ENCODE measurements around the gene RIMS4.

The RIMS4 gene

DNA sequence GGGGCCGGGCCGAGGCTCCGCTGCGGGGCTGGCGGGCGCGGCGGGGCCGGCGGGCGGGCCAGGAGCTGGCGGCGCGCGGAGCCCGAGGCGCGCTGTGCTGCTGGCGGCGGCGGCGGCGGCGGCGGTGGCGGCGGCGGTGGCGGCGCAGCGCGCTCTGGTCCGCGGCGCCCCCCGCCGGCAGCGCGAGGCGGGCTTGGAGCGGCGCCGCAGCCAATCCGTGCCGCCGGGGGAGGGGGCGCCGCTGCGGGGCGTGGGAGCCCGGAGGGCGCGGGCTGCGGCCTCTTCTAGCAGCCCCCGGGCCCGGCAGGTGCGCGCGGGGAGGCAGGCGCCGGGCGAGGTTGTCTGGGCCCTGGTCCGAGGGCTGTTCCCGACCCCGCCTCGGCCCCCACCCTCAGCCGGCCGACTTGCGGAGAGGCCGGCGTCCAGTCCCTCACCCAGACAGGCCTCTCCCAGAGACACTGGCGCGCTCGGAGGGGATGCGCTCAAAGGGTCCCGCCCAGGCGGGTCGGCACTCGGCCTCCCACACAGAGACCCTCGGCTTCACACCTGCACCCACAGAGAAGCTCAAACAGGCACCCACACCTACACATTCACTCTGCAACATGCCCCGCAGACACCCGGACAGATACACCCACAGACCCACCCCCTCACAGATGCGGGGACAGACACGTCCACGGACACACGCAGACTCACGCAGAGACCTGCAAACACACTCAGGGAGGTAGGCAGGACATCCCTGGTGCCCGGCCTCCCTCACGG is at the start of gene RIMS4:
TSS of gene RIMS4 (minus strand) at position 156 of the 759 bp plus-strand sequence. CDS start 275 bp downstream, outside the sequence.
- intact Hi-C loops (cut with DNase I) = loop anchor here (5.0 kb wide), 1 partner anchor 63 kb away; the partner anchor contains the start of gene KCNK15
- peak in 3 of 10 donors; percentile 78 to 87 (median 86) for DNase-seq

DNA sequence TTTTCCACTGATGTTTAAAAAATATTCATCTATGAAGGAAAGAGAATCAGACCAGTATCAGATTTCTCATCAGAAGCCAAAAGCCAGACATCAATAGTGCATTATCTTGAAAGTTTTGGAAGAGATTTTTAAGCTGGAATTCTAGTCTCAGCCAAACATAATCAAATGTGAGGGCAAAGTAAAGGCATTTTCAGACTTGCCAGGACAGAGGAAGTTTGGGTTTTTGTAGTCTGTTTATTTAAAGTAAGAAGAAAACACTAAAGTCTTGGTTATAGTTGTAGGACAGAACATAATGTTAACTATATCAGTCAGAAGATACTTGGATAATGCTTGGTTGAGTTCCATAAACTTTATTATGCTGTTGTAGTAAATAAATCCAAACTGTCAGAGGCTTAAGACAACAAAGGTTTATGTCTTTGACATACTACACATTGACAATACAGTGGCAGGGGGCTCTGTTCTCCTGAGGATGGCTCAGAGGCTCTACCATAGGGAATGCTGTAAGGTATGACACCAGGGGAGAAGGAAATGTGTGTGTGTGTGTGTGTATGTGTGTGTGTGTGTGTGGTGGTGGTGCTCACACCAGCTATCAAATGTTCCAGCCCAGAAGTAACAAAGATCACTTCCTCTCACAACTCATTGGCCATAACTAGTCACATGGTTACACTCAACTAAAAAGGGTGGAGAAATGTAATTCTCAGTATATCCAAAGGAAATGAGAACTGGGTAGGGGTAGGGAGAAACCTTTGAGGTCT is 48.4 kb upstream of the RIMS4 start:
- DNase-seq = no peak
- intact Hi-C loops (cut with DNase I) = no loop called here

DNA sequence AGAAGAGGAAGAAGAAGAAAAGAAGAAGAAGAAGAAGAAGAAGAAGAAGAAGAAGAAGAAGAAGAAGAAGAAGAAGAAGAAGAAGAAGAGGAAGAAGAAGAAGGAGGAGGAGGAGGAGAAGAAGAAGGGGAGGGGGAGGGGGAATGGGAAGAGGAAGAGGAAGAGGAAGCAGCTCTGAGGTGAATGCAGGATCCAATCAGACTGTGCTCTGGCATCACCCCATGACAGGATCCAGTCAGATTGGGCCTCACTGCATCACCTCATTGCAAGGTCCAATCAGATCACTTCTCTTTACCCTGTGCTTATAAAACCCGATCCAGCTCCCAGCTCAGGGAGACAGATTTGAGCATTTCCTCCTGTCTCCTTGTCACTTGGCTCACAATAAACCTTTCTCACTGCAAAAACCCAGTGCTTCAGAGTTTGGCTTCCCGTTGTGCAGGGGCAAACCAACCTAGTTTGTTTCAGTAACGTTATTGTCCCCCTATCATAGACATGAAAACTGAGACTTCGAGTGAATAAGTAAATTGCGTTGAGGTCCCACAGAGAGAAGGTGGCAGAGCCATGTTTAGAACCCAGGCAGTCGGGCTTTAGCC is 46.6 kb upstream of the RIMS4 start:
- intact Hi-C loops (cut with DNase I) = no loop called here
- DNase-seq = no peak

DNA sequence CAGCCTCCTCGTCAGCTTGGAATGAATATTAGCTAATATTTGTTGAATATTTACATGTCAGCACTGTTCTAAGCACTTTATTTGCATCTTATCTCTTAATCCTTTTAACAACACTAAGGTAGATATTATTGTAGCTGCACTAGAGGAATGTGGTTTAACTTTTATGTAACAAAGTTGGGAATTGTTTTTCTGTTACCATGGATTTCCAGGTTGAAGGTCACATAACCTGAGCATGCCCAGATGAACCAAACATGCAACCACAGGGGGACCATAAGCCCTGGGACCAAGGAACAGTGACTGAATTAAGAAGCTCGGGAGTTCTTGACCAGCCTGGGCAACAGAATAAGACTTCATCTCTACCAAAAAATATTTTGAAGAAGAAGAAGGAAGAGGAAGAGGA is 46.1 kb upstream of the RIMS4 start:
- DNase-seq = no peak
- intact Hi-C loops (cut with DNase I) = no loop called here

DNA sequence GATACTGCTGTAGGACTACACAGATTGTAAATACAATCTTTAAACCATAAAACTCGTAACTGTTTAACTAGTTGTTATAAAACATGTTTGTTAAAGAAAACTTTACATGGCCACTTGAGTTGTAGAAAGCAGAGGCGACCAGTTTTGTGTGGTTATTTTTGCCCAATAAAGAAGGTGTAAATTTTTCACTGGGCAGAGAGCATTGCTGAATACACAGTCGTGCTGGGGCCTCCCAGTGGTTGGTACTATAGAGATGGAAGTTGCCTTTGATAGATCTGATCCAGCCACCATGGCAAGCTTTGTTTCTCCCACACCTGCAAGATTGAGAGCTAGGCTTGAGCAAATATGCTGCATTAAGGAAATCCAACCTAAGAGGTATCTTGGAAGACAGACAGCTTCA is 41.2 kb upstream of the RIMS4 start:
- no peak for DNase-seq
- intact Hi-C loops (cut with DNase I) = no loop called here

DNA sequence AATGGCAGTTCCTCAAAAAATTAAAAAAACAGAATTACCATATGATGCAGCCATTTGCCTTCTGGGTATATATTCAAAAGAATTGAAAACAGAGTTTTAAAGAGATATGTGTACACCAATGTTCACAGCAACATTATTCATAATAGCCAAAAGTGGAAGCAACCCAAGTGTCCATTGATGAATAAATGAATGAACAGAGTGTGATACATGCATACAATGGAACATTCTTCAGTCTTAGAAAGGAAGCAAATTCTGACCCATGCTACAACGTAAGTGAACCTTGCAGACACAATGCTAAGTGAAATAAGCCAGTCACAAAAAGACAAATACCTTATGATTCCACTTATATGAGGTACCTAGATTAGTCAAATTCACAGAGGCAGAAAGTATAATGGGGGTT is 40.5 kb upstream of the RIMS4 start:
- no peak for DNase-seq
- intact Hi-C loops (cut with DNase I) = no loop called here

DNA sequence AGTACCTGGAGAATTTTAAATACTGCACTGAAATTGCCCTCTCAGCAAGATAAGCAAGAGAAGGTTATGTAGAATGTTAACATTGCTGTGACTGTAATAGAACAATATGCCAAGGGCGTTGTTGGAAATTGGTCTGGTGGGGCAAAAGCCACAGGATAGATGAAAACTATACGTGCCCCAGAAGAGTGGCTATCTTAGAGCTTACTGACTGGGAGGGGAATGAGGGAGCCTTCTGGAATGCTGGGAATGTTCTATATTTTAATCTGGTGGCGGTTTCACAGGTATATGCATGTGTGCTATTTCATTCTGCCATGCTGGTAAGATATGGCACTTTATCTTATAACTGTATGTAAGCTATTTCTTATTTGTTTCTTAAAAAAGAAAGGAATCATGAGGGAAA is 39.9 kb upstream of the RIMS4 start:
- DNase-seq = no peak
- intact Hi-C loops (cut with DNase I) = no loop called here

DNA sequence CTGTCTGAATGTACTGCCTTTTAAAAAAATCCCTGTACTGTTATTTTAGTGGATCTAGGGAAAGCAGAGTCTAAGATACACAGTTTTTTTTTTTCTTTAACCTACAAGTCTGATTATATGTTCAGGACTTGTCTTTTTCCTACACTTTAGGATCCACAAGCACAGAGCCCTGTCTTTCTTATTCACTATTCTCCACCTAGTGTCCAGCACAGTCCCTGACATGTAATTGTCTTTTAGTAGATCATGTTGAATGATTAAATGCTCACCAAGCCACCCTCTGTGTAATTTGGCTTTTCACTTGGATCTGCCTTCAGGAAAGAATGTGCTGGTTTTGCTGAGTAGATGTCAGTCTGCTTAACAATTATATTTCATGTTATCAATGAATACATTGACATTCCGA is 39.4 kb upstream of the RIMS4 start:
- no peak for DNase-seq
- intact Hi-C loops (cut with DNase I) = no loop called here

DNA sequence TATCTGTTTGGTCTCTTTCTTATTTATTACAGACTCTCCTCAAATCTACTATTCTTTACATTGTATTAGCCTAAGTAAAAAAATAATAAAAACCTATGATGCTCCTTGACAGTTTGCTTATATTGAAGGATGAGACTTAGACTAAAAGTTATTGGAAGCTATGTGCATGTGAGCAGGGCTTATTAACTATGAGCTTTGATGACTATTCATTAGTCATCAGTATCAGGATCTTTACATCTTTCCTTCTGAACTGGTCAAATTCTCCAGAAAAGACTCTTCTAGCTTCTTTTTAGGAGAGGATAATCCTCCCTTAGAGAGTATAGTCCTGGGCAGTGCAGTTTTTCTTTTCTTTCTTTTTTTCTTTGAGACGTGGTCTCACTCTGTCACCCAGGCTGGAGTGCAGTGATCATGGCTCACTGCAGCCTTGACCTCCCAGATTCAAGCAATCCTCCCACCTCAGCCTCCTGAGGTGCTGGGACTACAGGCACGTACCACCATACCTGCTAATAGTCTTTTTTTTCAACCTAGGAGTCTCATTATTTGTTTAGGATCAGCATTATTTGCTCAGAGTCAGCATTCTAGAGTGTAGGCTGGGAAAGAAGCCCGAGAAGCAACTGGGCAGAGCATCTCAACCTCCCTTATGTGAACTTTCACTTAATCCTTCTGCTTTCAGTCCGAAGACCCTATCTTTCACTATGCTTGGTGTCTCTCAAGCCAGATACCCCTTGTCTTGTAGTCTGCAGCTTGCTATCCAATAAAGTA is 38.1 kb upstream of the RIMS4 start:
- DNase-seq = no peak
- intact Hi-C loops (cut with DNase I) = no loop called here

DNA sequence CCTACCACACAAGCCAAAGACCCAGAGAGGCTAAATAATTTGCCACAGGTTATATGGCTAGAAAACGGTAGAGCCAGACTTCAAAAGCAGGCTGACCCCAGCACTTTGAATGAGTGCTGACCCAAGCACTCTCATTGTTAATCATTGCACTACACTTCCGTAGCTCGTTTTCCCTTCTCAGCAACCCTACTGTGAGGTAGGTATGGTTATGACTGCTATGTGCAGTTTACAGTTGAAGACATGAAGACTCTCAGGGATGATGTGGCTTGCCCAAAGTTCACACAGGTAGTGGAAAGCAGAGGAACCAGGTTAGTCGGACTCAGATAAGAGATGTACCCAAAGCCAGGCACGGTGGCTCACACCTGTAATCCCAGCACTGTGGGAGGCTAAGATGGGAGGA is 33.5 kb upstream of the RIMS4 start:
- intact Hi-C loops (cut with DNase I) = no loop called here
- DNase-seq = no peak

DNA sequence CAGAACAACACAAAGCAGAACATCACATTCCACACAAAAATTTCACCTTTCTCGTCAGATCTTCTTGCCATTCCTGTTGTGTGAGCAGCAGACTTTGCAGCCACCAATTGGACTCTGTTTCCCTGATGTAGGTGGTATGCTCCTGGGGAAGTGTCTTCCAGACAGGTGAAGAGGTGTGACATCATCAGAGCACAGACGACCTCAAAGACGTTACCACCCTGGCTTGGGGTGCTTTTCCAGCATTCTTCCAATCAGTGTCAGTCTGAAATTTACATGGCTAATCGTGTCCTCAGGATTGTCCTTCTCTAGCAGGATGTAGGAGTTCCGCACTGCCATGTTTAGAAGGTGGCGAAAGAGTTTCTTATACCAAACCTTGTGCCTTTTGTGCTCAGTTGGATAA is 31.6 kb upstream of the RIMS4 start:
- no peak for DNase-seq
- intact Hi-C loops (cut with DNase I) = no loop called here

DNA sequence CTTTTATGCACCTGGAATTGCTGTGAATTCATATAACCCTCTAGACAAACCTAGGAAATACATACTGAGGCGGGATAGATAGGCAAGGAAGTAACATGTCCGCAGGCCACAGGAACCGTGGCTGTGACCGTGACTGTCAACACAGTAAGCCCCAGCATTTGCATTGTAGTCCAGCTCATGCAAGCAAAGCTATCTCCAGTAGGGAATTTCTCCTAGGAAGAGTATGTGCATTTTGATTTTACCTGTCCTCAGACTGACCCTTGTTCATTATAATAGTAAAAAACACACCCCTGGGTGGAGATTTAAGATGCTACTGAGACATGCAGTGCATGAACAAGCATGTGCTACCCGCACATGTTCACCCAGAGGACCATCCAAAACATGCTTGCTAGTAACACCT is 30.5 kb upstream of the RIMS4 start:
- no peak for DNase-seq
- intact Hi-C loops (cut with DNase I) = no loop called here

DNA sequence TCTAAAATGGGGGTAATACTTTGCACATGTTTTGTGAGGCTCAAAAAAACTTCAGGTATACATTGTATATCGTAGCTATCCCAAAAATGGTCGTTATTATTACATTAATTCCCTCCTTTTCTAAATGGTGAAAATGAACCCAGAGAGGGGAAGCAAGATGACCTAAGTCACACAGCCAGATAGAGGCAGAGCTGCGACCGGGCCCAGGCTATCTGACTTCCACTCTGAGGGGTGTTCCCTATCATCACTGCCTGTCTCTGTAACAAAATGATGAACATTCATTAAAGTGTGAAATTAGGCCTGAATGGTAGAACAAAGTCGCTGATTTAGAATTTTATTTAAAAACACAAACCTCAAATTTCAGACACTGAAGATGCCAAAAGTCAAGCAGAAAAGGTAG is 29.1 kb upstream of the RIMS4 start:
- intact Hi-C loops (cut with DNase I) = no loop called here
- no peak for DNase-seq

DNA sequence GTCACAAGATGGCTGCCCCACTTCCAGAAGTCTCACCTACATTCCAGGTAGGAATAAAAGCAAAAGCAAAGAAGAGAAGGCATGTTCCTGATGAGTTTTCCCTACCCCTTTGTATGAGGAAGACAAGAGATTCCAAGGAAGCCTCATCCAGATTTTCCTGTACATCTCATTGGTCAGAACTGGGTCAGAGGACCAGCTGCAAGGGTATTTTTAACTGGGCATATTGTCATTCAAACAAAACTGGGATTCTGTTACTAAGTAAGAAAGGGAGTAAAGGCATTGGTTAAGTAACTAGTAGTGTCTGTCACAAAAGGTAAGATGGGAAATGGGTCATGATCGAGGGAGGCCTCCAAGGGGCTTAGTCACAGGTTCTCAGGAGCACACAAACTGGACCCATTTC is 28.2 kb upstream of the RIMS4 start:
- intact Hi-C loops (cut with DNase I) = no loop called here
- DNase-seq = no peak

DNA sequence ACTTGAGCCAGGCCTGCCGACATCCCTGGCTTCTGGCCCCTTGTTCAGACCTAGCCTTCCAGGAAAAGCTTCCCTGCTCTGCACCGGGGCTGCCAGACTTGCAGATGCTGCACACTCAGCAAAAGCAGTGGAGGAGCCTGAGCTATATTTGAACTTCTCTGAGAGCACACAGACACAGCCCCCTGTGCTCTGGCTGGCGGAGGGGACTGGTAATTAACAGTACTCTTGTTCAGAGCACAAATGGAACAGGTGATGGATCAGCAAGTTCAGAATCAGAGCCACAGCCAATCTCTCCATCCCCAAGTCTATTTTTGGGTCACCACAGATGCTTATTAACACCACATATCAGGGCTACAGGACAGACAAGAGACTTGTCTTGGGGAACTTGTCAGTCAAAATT is 27.6 kb upstream of the RIMS4 start:
- peak in 4 of 10 donors; percentile 15 to 84 (median 52) for DNase-seq

DNA sequence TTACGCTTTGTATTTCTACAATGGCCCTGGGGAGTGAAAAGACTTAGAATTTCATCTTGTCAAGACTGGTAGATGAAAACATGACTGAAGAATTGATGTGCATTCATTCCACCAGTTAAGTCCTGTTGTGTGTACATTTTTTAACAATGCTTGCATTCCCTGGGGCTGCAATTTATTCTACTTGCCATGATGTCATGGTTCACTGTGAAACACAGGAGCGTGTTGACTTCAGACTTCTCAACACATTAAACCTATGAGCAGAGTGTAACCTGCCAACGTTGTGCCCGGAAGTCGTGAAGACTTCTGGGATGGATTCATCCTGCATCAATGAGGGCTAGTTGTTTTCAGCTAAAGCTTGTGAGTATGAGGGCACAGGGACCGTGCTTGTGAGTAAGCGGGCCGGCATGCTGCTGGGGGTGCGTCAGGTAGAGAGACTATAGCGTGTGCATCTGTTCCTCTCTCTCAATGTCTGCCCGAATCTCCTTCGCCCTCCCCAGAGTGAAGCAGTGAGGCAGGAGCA is 26.3 kb upstream of the RIMS4 start:
- intact Hi-C loops (cut with DNase I) = no loop called here
- no peak for DNase-seq

More for the DNA sequence above, 27.6 kb upstream of the RIMS4 start:
- intact Hi-C loops (cut with DNase I) = no loop called here

DNA sequence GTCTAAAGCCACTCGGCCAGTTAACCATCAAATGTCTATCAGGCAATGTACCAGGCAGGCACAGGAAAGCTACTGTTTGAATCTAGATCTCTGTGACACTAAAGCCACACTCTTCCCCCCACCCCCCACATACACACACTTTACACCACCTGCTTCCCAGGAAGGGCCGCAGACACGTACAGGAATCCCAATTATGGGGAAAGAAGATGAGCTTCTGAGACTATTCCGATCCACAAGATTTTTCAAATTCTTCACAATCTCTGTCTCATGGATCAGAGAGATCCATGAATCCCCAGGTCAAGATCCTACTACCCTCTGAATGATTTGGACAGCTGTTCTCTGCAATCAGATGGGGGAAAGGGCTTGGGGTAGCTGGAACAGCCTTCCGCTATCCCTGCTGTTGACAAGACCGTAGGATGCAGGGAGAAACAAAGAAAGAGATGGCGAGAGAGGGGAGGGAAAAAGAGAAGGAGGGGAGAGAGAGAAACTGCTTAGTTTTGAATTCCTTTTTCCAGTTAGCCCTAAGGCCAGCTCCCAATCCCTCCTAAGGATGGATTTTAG is 25.4 kb upstream of the RIMS4 start:
- no peak for DNase-seq
- intact Hi-C loops (cut with DNase I) = no loop called here

DNA sequence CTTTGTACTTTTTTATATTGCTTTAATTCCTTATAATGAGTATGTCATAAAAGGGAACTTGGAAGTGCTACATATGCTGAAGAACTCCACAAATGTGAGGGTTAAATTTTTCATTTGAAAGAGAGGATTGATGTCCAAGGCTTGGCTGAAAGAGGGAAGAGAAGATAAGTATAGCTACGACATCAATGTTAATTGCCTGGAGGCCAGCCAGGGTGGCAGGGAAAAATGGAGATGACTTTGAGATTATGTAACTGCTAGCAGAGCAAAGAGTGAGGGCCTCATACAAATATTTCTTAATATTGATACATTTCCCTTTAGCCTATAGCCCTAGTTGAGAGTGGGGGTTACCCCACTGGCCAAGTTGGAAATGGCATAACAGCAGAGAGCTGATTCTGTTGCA is 24.8 kb upstream of the RIMS4 start:
- no peak for DNase-seq
- intact Hi-C loops (cut with DNase I) = no loop called here

DNA sequence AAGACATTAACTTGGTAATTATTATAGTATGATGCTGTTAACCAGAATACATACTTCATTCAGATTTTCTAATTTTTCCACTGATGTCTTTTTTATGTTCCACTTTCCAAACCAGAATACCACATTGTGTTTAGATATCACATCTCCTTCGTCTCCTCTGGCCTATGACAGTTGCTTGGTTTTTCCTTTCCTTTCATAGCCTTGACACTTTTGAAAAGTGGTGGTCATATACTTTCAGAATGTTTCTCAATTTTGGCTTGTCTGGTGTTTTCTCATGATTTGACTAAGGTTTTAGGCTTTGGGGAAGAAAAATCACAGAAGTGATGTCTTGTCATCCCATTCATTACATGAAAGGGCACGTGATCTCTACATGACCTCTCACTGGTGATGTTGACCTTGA is 24.3 kb upstream of the RIMS4 start:
- no peak for DNase-seq
- intact Hi-C loops (cut with DNase I) = no loop called here

DNA sequence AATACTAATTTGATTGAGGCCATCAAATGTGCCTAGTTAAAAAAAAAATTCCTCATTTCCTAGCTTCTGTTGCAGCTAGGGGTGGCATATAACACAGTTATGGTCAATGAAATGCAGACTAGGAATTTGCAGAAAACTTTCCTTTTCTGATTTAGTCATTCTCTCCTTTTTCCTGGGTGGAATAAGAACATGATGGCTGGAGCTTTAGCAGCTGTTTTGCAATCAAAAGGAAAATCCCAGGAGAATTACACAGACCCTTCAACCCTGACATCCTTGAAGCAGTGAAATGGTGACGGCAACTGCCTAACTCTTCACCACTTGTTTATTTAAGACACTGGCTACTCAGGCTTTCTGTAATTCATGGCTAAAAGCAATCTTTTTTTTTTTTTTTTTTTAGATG is 23.1 kb upstream of the RIMS4 start:
- no peak for DNase-seq
- intact Hi-C loops (cut with DNase I) = no loop called here
